Measurements from ENCODE around the gene CXorf49.
"Not testable (repeated sequence)": the region's sequence is repeated elsewhere in the genome, so short reads cannot be mapped to it uniquely, and the experiment has no call there.

DNA sequence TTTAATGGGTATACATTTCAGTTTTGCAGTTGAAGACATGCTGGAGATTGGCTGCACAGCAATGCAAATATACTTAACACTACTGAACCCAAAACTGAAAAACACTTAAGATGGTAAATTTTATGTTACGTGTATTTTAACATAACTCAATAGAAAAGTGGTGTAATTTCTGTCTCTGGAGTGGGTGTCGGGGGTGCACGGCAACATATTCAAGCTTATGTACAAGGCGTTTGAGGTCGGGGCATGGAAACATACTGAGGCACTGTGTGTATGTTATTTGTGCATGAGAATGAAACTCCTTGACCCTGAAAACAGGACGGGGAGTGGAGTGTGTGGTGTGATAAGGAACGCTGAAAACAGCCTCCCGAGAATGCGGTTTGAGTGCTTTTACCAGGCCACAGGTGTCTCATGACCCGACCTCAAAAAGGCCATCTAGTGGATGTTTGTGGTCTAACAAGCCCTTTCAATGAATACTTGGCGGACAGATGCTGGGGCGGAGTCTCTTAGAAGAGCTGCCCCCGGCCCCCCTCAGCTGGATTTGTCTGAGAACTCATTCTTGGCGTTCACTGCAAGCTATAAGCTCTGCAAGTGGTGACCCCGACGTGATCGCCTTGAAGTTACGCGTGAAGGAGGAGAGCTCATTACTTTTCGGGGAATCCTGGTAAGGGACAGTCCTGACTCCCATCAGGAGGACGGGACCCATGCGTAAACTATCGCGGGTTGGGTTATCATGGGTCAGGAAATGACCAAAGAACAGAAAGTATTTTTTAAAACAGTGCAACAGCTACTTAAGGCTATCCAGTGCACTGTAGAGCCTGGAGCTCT, 21.2 kb downstream of the CXorf49 start:
- TF ChIP-seq, protein P1, sequence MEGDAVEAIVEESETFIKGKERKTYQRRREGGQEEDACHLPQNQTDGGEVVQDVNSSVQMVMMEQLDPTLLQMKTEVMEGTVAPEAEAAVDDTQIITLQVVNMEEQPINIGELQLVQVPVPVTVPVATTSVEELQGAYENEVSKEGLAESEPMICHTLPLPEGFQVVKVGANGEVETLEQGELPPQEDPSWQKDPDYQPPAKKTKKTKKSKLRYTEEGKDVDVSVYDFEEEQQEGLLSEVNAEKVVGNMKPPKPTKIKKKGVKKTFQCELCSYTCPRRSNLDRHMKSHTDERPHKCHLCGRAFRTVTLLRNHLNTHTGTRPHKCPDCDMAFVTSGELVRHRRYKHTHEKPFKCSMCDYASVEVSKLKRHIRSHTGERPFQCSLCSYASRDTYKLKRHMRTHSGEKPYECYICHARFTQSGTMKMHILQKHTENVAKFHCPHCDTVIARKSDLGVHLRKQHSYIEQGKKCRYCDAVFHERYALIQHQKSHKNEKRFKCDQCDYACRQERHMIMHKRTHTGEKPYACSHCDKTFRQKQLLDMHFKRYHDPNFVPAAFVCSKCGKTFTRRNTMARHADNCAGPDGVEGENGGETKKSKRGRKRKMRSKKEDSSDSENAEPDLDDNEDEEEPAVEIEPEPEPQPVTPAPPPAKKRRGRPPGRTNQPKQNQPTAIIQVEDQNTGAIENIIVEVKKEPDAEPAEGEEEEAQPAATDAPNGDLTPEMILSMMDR (IDR thresholded peaks at IDR 0.05; ENCODE audit: poor library complexity, severe bottlenecking), result not testable (repeated sequence)
- TF ChIP-seq, protein P2, sequence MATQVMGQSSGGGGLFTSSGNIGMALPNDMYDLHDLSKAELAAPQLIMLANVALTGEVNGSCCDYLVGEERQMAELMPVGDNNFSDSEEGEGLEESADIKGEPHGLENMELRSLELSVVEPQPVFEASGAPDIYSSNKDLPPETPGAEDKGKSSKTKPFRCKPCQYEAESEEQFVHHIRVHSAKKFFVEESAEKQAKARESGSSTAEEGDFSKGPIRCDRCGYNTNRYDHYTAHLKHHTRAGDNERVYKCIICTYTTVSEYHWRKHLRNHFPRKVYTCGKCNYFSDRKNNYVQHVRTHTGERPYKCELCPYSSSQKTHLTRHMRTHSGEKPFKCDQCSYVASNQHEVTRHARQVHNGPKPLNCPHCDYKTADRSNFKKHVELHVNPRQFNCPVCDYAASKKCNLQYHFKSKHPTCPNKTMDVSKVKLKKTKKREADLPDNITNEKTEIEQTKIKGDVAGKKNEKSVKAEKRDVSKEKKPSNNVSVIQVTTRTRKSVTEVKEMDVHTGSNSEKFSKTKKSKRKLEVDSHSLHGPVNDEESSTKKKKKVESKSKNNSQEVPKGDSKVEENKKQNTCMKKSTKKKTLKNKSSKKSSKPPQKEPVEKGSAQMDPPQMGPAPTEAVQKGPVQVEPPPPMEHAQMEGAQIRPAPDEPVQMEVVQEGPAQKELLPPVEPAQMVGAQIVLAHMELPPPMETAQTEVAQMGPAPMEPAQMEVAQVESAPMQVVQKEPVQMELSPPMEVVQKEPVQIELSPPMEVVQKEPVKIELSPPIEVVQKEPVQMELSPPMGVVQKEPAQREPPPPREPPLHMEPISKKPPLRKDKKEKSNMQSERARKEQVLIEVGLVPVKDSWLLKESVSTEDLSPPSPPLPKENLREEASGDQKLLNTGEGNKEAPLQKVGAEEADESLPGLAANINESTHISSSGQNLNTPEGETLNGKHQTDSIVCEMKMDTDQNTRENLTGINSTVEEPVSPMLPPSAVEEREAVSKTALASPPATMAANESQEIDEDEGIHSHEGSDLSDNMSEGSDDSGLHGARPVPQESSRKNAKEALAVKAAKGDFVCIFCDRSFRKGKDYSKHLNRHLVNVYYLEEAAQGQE (IDR thresholded peaks at IDR 0.05; ENCODE audit: borderline replicate concordance), result not testable (repeated sequence)
- TF ChIP-seq RAD21 (conservative IDR thresholded peaks at IDR 0.05), result not testable (repeated sequence)

All from neural cell (in vitro differentiated cells).